ENCODE results near the gene NGB. TPM values are rescaled to one million over a fixed set of nuclear protein-coding genes. Genes with fewer than 3 reads are reported as not detected.

The NGB gene
- total RNA-seq, 1 donor from 2014 or later, result not detected

DNA sequence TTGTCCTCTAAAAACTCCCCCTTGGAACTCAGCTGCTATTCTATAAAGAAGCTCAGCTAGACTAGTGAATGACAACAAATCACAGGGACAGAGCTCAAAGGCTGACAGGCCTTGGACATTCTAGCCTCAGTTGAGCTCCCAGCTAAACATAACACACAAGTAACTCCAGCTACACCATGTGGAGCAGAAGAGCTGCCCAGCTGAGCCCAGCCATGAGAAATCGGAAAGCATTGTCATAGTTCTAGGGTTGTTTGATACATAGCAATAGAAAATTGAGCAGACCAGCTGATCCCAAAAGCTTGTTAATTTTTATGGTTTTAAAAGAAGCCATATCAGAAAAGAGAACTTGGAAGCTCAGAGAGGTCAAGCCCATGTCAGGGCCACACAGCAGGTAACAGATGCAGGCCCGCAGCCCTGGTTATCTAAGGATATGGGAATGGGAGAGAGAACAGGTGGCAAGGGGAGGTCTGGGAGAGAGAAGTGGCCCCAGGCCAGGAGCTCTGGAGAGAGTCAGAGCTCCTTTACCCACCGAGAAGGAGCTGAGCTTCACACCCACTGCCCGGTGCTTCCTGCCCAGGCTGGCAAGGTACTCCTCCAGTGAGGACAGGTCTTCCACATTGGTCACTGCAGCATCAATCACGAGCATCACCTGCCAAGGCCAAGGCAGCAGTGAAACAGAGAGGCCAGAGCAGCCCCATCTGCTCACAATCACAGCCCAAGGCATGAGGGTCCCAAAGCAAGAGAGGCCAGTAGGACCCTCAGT, 2.9 kb downstream of the NGB start:
- H3K4me1 Mint-ChIP-seq, result peaks cover 3% of the 10 kb centered on the region
- peaks cover 1% of the 10 kb centered on the region for H3K36me3 Mint-ChIP-seq
- peaks cover 86% of the 10 kb centered on the region for H3K27me3 Mint-ChIP-seq (ENCODE audit: low read depth)
- TF ChIP-seq, protein P1, sequence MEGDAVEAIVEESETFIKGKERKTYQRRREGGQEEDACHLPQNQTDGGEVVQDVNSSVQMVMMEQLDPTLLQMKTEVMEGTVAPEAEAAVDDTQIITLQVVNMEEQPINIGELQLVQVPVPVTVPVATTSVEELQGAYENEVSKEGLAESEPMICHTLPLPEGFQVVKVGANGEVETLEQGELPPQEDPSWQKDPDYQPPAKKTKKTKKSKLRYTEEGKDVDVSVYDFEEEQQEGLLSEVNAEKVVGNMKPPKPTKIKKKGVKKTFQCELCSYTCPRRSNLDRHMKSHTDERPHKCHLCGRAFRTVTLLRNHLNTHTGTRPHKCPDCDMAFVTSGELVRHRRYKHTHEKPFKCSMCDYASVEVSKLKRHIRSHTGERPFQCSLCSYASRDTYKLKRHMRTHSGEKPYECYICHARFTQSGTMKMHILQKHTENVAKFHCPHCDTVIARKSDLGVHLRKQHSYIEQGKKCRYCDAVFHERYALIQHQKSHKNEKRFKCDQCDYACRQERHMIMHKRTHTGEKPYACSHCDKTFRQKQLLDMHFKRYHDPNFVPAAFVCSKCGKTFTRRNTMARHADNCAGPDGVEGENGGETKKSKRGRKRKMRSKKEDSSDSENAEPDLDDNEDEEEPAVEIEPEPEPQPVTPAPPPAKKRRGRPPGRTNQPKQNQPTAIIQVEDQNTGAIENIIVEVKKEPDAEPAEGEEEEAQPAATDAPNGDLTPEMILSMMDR (IDR thresholded peaks at IDR 0.05; ENCODE audit: unreplicated experiment), result no peak
- DNase-seq (ENCODE audit: low spot score in 2 of 2, unreplicated experiment in 2 of 2), result no peak
- peaks cover 5% of the 10 kb centered on the region for H3K9me3 Mint-ChIP-seq
- no peak overlapping the region for H3K4me3 Mint-ChIP-seq
- no peak overlapping the region for H3K27ac Mint-ChIP-seq

DNA sequence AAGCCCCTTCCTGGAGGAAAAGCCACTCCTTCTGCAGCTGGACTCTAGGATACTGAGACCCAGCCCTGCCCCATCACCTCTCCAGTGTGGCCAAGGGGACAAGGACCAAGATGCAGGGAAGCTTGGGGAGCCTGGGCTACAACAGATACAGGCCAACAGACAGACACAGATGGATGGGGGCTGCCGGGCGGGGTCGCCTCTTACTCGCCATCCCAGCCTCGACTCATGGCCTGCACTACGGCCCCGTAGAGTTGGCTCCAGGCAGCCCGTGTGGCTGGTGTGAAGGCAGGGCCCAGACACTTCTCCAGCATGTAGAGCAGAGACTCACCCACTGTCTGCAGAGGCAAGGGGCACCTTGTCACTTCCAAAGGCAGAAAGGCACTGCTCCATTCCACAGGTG, 4.7 kb downstream of the NGB start:
- H3K27ac Mint-ChIP-seq, result no peak overlapping the region

DNA sequence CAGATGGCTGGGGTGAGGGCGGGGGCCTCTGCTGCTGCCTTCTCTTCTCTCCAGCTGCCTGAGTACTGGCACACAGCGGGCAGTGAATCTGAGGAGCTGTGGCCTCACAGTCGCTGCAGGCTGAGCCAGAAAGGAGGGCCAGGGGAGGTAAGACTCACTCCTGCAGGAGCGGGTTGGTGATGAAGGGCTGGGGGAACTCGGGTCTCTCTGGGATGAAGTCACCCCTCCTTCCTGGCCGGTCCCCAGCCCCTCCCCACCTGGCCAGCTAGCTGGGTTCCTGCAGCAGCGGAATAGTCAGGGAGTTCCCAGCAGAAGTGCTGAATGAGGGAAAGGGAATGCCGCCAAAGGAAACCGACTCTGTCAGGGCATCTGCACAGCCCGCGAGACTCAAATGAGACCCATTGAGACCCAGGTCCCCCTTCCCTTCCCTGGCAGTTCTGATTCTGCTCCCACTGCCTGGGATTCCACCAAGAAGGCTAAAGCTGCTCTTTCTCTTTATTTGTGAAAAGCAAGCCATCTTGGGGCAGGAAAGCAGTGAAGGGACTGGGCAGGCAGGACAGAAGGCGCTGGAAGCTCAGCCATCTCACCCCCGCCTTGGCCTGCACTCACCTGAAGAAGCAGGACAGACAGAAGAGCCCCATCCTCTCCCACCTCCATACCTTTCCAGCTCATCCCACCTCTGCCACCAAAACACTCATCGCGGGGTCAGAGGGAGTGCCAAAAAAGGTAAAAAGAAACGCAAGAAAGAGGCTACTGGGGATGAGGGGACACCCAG, 5.3 kb downstream of the NGB start:
- TF ChIP-seq, protein P1 (IDR thresholded peaks at IDR 0.05; ENCODE audit: unreplicated experiment), result no peak
- H3K27ac Mint-ChIP-seq, result no peak overlapping the region
- H3K36me3 Mint-ChIP-seq, result peaks cover 1% of the 10 kb centered on the region
- peaks cover 3% of the 10 kb centered on the region for H3K4me1 Mint-ChIP-seq
- H3K27me3 Mint-ChIP-seq (ENCODE audit: low read depth), result peaks cover 81% of the 10 kb centered on the region
- peaks cover 5% of the 10 kb centered on the region for H3K9me3 Mint-ChIP-seq
- no peak overlapping the region for H3K4me3 Mint-ChIP-seq
- DNase-seq (ENCODE audit: low spot score in 2 of 2, unreplicated experiment in 2 of 2), result no peak

More for the DNA sequence above, 4.7 kb downstream of the NGB start:
- no peak for DNase-seq (ENCODE audit: low spot score in 2 of 2, unreplicated experiment in 2 of 2)
- H3K4me3 Mint-ChIP-seq, result no peak overlapping the region
- peaks cover 5% of the 10 kb centered on the region for H3K9me3 Mint-ChIP-seq
- TF ChIP-seq, protein P1 (IDR thresholded peaks at IDR 0.05; ENCODE audit: unreplicated experiment), result no peak
- H3K36me3 Mint-ChIP-seq, result peaks cover 1% of the 10 kb centered on the region
- H3K4me1 Mint-ChIP-seq, result peaks cover 3% of the 10 kb centered on the region
- peaks cover 81% of the 10 kb centered on the region for H3K27me3 Mint-ChIP-seq (ENCODE audit: low read depth)

DNA sequence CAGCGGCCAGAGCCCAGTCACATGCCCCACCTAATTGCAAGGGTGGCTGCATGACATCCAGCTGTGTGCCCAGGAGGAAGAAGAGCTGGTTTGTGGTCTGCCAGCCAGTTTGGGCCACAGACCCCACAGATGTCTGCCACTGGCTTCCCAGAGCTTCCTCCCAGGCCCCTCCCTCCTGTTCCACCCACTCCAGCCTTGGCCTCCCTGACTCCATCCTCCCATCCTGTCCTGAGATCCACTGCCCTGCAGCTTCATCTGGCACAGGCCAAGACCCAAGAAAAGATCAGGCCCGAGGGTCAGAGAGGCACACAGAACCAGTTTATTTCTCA, 5.9 kb downstream of the NGB start:
- Mint-ChIP-seq H3K27me3 (ENCODE audit: low read depth) (peaks cover 77% of the 10 kb centered on the region), H3K36me3 (peaks cover 1% of the 10 kb centered on the region), H3K27ac (no peak overlapping the region), H3K4me3 (no peak overlapping the region), H3K4me1 (peaks cover 3% of the 10 kb centered on the region), H3K9me3 (peaks cover 5% of the 10 kb centered on the region)
- DNase-seq (ENCODE audit: low spot score in 2 of 2, unreplicated experiment in 2 of 2), result no peak
- TF ChIP-seq, protein P1 (IDR thresholded peaks at IDR 0.05; ENCODE audit: unreplicated experiment), result no peak

DNA sequence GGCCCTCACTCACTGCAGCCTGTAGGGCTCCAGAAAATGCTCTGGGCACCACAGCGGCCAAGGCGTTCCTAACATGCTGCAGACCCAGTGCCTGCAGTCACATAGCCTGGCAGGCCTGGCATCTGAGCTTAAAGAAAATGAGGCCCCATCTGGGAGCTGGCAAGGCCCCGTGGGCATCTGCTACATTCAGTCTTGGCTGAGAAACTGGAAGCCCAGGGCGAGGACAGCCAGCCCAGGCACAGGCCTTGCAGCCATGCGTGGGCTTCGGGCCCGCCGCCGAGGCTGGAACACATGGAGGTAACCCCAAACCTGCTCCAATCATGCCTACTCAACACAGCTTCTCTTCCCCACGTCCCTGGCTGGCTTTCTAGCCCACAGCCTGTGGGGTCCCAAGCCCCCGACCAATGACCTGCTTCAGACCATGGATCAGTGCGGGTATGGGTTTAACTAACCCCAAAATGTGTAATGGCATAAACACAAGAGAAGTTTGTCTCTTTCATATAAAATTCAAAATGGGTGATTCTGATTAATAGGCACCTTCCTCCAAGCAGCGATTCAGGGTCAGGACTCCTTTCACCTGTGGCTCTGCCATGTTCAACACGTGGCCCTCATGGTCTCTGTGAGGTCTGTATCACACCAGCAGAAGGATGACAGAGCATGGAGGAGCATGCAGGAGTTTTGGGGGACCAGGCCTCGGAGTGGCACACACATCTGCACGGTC, 6.4 kb downstream of the NGB start:
- DNase-seq (ENCODE audit: low spot score in 2 of 2, unreplicated experiment in 2 of 2), result no peak
- H3K27ac Mint-ChIP-seq, result no peak overlapping the region
- H3K4me3 Mint-ChIP-seq, result no peak overlapping the region
- peaks cover 1% of the 10 kb centered on the region for H3K36me3 Mint-ChIP-seq
- H3K27me3 Mint-ChIP-seq (ENCODE audit: low read depth), result peaks cover 73% of the 10 kb centered on the region
- peaks cover 5% of the 10 kb centered on the region for H3K9me3 Mint-ChIP-seq
- H3K4me1 Mint-ChIP-seq, result no peaks in the 10 kb centered on the region
- TF ChIP-seq, protein P1 (IDR thresholded peaks at IDR 0.05; ENCODE audit: unreplicated experiment), result no peak
